Mucosa of stomach (tissue), 1 donor: ENCODE measurements around the gene ASCL2.

Source experiments
- H3K27me3 ChIP-seq: one replicate; pipeline ENCODE4 v1.7.0; 2013; ENCODE audit warnings: mild to moderate bottlenecking, low read length; ENCODE audit not compliant: control insufficient read depth, insufficient read depth
- H3K36me3 ChIP-seq: one replicate; pipeline ENCODE4 v1.7.0; 2013; ENCODE audit warnings: low read length; ENCODE audit not compliant: control insufficient read depth, insufficient read depth
- H3K4me1 ChIP-seq: one replicate; pipeline ENCODE4 v1.7.0; 2013; ENCODE audit warnings: mild to moderate bottlenecking, low read length; ENCODE audit not compliant: control insufficient read depth, insufficient read depth
- H3K4me3 ChIP-seq: one replicate; pipeline ENCODE4 v1.7.0; 2013; ENCODE audit warnings: low read length
- H3K9ac ChIP-seq: one replicate; pipeline ENCODE4 v1.7.0; 2013; ENCODE audit warnings: mild to moderate bottlenecking, low read length, moderate library complexity
- H3K9me3 ChIP-seq: one replicate; pipeline ENCODE4 v1.7.0; 2013; ENCODE audit warnings: mild to moderate bottlenecking, low read length, moderate library complexity; ENCODE audit not compliant: control insufficient read depth
- donor health status: Pancreatic carcinoma.

ASCL2 gene

DNA sequence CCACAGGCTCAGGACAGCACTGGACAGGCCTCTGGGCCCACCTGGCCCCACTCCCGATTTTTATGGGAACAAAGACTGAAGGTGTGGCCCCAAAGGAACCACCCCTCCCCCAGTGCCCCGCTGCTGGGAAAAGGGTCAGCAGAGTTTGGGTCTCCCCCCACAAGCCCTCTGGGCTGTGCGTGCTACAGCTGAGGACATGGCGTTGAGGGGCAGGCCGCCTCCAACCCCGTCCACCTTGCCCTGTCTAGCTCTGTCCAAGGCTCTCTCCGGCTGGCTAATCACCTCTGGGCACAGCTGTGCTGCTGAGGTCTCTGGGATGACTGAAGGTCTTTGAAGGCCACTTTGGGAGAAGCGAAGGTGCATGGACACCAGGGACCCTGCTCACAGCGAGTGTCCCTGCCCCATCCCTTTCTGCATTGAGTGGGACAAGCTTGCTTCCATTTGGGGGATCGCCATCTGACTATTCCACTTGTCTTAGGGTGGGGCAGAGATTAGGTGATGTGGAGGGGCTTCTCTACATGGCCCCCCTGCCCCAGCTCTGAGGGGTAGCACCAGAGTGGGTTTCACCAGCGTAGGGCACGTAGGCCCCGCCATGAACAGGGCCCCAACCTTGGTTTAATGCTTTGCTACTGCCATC, 6.5 kb downstream of the ASCL2 start:
- H3K27me3 ChIP-seq = peaks cover 16% of the 10 kb centered on the region
- H3K4me1 ChIP-seq = peaks cover 21% of the 10 kb centered on the region
- H3K9me3 ChIP-seq = no peaks in the 10 kb centered on the region
- no peaks in the 10 kb centered on the region for H3K36me3 ChIP-seq
- H3K4me3 ChIP-seq = no peak overlapping the region
- no peak overlapping the region for H3K9ac ChIP-seq

GRCh38 chr11:2263071-2263565, 7.3 kb downstream of the ASCL2 start:
- Histone ChIP-seq H3K36me3 (no peaks in the 10 kb centered on the region), H3K27me3 (peaks cover 9% of the 10 kb centered on the region), H3K9me3 (no peaks in the 10 kb centered on the region), H3K4me3 (no peak overlapping the region), H3K4me1 (peaks cover 14% of the 10 kb centered on the region), H3K9ac (no peak overlapping the region)

DNA sequence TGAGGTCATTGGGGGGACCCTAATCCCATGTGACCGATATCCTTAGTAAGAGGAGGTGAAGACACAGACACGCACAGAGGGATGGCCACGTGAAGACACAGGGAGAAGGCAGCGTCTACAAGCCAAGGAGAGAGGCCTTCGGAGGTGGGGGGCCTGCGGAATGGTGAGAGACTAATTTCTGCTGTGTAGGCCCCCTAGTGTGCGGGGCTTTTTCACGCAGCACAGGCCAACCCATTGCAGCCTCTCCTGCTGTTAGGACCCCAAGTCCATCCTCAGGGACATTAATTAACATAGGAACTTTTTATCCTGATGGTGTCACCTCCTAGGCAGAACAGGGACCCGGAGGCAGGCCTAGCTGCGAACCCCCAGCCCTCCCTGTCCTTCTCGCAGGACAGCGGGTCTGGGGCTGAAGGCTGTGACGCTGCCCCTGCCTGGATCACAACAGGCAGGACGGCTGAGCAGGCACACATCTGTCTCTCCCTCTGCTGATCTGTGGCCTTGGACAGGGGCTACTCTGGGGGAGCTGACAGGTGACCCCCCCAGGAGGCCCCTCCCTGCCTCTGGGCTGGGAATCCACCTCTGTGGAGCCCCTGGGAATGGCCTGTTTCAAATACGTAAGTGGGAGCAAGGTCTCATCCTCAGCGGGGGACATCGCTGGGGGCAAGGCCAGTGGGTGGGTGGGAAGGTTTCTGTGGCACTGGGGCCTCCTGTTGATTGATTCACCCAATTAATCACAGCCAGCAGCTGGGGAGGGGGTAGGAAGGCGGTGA, 7.9 kb downstream of the ASCL2 start:
- peaks cover 8% of the 10 kb centered on the region for H3K4me1 ChIP-seq
- H3K9me3 ChIP-seq = no peaks in the 10 kb centered on the region
- H3K27me3 ChIP-seq = peaks cover 3% of the 10 kb centered on the region
- H3K9ac ChIP-seq = no peak overlapping the region
- no peaks in the 10 kb centered on the region for H3K36me3 ChIP-seq
- no peak overlapping the region for H3K4me3 ChIP-seq

DNA sequence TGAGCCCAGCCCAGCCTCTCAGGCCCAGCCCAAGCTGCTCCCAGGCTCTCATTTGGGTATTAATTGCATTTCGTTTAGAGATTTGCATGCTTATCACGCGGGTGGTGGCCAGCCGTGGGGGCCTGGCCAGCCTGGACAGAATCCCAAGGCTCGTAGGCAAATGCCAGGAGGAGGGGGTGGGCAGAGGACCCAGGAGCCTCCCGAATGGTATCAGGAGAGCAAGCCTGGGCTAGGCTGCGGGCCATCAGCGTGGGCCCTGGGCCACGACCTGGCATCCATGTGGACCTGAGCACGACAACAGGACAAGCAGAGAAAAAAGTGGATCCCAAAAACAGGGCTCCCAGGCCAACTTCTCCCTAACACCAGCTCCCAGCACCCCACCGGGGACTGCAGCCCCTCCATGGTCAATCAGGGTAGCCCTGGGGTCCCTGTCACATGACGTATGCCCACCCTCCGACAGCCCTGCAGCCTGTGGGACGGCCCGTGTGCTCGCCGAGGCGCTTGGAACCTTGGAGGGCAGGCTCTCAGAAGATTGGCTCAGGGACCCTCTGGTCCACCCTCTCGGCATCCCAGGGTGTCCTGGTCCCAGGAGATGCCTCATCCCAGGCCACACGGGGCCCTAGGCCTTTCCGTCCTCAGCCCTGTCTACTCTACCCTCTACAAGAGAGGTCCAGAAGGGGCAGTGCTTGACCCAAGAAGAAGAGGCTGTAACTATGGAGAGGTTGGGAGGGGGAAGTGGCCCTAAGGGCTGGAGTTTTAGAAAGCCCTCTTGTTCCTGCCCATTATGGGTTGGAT, 8.8 kb downstream of the ASCL2 start:
- Histone ChIP-seq H3K4me3 (no peak overlapping the region), H3K4me1 (peaks cover 13% of the 10 kb centered on the region), H3K9ac (no peak overlapping the region), H3K9me3 (no peaks in the 10 kb centered on the region), H3K27me3 (no peaks in the 10 kb centered on the region), H3K36me3 (no peaks in the 10 kb centered on the region)

- Histone ChIP-seq H3K27me3 (no peaks in the 10 kb centered on the region), H3K4me1 (peaks cover 10% of the 10 kb centered on the region), H3K4me3 (no peak overlapping the region), H3K9me3 (no peaks in the 10 kb centered on the region), H3K9ac (no peak overlapping the region), H3K36me3 (no peaks in the 10 kb centered on the region)
Observed at GRCh38 chr11:2260491-2261364, 9.7 kb downstream of the ASCL2 start.

DNA sequence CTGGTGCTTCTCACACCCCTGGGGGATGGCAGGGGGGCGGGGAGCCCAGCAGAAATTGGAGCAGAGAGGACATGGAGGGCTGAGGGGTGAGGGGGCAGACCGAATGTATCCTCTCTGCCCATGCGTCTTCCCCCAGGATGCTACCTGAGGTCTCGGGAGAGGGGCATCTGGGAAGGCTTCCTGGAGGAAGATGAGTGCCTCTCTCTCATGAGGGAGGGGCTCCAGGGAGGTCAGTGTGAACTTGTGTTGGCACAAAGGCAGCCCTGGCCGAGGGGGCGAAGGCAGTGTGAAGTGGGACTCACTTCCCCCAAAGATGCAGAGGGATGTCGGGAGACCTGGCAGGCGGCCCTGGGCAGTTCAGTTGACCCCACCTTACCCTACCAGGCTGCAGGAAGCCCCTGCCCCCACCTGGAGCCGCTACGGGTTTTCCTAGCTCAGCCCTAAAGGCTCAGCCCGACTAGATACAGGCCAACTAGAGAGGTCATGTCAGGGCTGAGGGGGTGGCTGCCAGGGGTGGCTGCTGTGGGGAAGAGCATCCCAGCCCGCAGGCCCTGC, 10.4 kb downstream of the ASCL2 start:
- Histone ChIP-seq H3K4me1 (peaks cover 8% of the 10 kb centered on the region), H3K9ac (no peak overlapping the region), H3K36me3 (no peaks in the 10 kb centered on the region), H3K4me3 (no peak overlapping the region), H3K27me3 (no peaks in the 10 kb centered on the region), H3K9me3 (no peaks in the 10 kb centered on the region)

- H3K9ac ChIP-seq = no peak overlapping the region
- no peaks in the 10 kb centered on the region for H3K27me3 ChIP-seq
- no peaks in the 10 kb centered on the region for H3K9me3 ChIP-seq
- H3K36me3 ChIP-seq = no peaks in the 10 kb centered on the region
- no peak overlapping the region for H3K4me3 ChIP-seq
- peaks cover 8% of the 10 kb centered on the region for H3K4me1 ChIP-seq
Observed at GRCh38 chr11:2259466-2259830, 10.9 kb downstream of the ASCL2 start.

- H3K9me3 ChIP-seq = no peaks in the 10 kb centered on the region
- no peak overlapping the region for H3K9ac ChIP-seq
- no peaks in the 10 kb centered on the region for H3K36me3 ChIP-seq
- H3K27me3 ChIP-seq = no peaks in the 10 kb centered on the region
- H3K4me3 ChIP-seq = no peak overlapping the region
- H3K4me1 ChIP-seq = peaks cover 8% of the 10 kb centered on the region
Observed at GRCh38 chr11:2258501-2259465, 11.6 kb downstream of the ASCL2 start.

GRCh38 chr11:2256951-2257700, 13.3 kb downstream of the ASCL2 start:
- no peaks in the 10 kb centered on the region for H3K27me3 ChIP-seq
- H3K4me3 ChIP-seq = no peak overlapping the region
- H3K9ac ChIP-seq = no peak overlapping the region
- no peaks in the 10 kb centered on the region for H3K36me3 ChIP-seq
- peaks cover 8% of the 10 kb centered on the region for H3K4me1 ChIP-seq
- no peaks in the 10 kb centered on the region for H3K9me3 ChIP-seq

DNA sequence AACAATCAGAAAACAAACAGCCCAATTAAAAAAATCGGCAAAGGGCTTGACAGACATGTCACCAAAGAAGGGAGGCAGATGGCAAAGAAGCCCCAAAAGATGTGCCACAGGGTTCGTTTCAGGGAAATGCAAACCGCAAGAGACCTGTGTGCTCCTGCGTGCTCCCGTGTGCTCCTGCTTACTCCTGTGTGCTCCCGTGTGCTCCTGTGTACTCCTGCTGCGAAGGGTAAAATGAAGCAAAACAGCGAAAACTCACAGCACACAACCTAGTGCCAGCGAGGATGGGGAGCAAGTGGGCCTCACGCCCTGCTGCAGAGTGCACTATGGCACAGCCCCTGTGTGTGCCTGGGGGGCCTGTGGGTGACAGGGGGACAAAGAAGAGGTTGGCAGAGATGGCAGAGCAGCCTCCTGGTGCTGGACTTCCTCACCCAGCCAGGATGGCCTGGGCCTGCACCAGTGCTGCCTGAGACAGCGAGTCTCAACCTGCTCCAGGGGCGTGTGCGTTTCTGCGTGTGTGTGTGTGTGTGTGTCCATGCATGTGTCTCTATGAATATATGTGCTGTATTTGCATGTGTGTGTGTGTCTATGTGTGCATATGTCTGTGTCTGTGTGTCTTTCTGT, 14.0 kb downstream of the ASCL2 start:
- Histone ChIP-seq H3K27me3 (no peaks in the 10 kb centered on the region), H3K9ac (no peak overlapping the region), H3K4me1 (peaks cover 8% of the 10 kb centered on the region), H3K4me3 (no peak overlapping the region), H3K36me3 (no peaks in the 10 kb centered on the region), H3K9me3 (no peaks in the 10 kb centered on the region)
